Suppressor macrophage (primary cell): ENCODE data around the gene FAM72B.
"Not testable (repeated sequence)": the region's sequence is repeated elsewhere in the genome, so short reads cannot be mapped to it uniquely, and the experiment has no call there.

Experiments used
- DNase-seq, 4 experiments: peaks; one replicate each; pipeline ENCODE4 v3.0.0-alpha.2; 2020 to 2022
- total RNA-seq, 17 experiments: gene quantifications; one replicate each; lab custom pipeline; 2026; ENCODE audit warnings: mixed read lengths in 6 of 17, inconsistent platforms in 3 of 17; lab: John Stamatoyannopoulos, UW

Gene FAM72B
- total RNA-seq: 0.79 to 5.8 (median 2.7) reads per million in 17 experiments

DNA sequence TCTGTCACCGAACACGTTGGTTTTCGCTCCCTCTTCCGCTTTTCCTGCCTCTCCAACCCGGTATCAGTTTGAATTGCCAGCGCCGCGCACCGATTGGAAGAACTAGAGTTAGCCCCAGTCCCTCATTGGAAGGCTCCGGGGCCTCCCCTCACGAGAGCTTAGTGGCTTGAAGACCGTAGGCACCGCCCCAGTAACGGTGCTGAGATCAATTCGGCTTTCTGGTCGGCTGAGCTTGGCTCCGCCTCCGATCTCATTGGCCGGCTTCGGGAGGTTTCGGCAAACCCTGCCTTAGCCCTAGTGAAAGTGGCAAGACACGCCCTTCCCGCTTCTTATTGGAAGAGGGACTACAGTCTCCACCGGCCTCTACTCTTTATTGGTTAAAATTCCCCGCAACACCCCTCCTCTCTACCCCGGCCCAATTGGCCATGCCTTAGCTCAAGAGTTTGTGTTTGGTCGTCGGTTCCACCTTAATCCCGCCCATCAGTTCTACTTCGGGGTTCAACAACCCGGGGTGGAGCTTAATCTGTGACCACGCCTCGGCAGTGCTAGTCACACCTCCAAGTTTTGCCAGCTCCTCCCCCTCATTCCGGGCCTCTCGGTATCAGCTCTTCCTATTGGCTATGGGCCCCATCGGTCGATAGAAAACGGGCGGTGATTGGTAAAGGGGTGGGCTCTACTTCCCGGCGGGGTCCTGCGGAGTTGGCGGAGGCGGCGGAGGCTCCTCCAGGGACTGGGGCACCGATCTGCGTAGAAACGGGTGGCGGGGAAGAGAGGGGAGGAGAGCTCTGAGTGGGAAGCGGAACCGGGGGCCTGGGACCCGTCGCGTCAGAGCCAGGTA, at the start of gene FAM72B, which contains the start of gene SRGAP2C:
TSS of gene FAM72B (minus strand) at position 51 of the 838 bp plus-strand sequence. CDS start 851 bp downstream, outside the sequence.
TSS of gene SRGAP2C (plus strand) at position 686 of the 838 bp plus-strand sequence. CDS start 2,472 bp downstream, outside the sequence.
- DNase-seq: peak; percentile 95 to 99 (median 97)

- not testable (repeated sequence) for DNase-seq
Measured at GRCh38 chr1:121232445-121233125, 48.4 kb upstream of the FAM72B start.

- DNase-seq: not testable (repeated sequence)
Measured at GRCh38 chr1:121230636-121231035, 46.5 kb upstream of the FAM72B start.

- not testable (repeated sequence) for DNase-seq
Measured at GRCh38 chr1:121227544-121228330, 43.6 kb upstream of the FAM72B start.

GRCh38 chr1:121226925-121227324, 42.8 kb upstream of the FAM72B start:
- not testable (repeated sequence) for DNase-seq

DNA sequence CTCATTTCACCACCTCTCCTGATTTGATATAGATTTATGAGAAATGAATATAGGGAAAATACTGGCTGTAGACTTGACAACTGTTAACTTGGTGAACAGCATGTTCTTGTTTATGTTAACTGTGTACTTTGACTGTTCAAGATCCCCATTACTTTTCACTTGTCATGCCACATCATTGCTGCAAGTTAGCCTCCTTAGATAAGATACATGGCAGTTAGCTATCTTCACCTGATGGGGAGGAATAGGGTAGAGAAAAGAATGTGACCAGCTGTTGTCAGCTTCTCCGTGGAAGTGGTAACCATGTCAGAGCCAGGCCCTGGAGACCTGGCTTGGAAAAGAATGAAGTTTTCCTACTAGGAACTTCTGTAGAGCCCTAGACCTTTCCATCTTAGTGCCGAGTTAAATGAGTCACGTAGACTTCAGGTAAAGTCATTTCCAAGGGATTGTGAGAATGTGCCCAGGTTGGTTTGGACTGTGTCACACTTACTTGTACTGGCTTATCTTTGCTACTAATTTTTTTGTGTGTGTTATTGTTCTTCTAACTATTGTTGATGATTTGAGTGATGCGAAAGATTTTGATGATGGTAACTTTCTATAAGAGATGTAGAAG, 42.3 kb upstream of the FAM72B start:
- not testable (repeated sequence) for DNase-seq

DNA sequence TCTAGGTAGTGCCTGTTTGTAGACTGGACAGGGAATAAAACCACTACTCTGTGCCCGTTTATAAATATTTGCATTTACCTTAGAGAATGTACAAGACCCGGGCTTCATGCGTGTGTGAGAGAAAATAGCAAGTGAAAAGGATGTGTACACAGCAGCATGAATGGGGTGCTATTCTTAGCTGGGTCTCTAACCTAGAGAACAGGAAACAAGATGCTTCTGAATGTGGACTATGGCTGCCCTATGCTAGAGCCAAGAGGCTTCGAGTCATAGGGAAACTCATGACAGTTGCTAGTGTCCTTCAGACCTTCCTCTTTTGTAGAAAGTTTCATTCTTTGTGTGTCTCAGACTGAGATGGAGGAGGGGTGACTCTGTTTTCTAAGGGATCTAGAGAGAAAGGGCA, 40.6 kb upstream of the FAM72B start:
- DNase-seq: not testable (repeated sequence)

DNA sequence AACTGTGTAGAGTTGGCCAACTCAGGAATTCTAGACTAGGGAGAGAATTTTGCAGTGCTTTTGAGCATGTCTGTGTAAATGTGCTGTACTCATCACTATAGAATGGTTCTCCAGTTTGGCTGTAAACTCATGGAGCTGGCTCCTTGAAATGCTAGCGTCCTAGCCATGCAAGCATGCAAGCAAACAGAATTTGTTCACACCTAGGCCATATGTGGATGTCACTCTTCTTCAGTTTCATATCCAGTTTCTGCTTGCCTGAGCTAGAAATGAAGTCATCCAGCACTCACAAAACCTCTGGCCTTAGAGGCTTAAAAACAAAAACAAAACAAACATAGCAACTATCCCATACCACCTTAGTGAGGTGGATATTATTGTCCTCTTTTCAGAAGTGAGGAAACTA, 37.6 kb upstream of the FAM72B start:
- DNase-seq: peak in 2 of 4 experiments; percentile 3 to 6

GRCh38 chr1:121216676-121217075, 32.5 kb upstream of the FAM72B start:
- DNase-seq: not testable (repeated sequence)

DNA sequence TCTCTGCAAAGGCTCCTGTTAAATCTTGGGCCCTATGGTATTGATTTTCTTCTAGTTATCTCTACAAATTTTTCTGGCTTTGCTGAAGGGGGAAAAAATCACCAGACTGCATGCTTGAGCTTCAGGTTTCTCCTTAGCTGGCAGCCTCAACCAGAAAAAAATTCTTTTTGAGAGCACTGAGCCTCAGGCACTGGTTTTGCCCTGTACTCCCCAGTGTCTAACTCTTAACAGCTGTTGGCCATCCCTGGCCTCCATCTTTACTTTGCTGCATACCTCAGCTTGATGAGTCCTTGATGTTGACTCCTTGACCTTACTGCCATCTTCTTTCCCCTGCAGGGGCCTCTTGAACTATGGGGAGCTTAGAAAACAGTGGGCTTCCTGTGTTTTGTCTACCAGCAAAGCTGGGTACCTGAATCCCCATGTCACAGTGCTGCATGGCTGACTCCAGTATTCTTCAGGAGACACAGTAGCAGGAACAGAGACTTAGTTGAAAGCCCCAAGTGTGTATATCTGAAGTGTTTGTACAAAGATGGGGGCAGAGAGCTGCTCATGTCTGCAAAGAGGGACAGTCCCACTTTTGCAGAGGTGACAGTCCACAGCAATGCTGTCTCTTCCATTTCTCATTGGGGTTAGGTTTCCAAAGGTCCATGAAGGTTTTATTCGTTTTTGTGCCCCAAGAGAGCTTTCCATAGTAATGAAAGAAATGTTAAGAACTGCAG, 31.7 kb upstream of the FAM72B start:
- DNase-seq: not testable (repeated sequence)

GRCh38 chr1:121214544-121215156, 30.5 kb upstream of the FAM72B start:
- DNase-seq: not testable (repeated sequence)

DNA sequence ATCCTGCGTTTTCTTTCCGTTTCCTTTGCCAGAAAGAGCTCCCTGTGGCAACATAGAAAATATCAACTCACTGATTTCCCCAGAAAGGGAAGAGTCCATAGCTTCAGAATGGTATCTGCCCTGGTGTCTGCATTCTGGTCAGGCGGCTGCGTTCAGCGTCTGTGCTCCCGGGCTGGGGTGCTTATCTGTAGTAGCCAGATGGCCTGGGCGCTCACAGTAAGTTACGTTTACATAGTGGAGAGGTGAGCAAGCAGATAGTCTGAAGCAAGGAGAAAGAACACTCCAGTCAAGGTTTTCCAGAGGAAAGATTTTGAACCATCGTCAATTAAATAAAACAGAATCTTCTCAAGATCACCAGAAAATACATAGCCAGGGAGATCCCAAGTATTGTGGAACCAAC, 29.4 kb upstream of the FAM72B start:
- DNase-seq: not testable (repeated sequence)

GRCh38 chr1:121210778-121211177, 26.6 kb upstream of the FAM72B start:
- DNase-seq: not testable (repeated sequence)

DNA sequence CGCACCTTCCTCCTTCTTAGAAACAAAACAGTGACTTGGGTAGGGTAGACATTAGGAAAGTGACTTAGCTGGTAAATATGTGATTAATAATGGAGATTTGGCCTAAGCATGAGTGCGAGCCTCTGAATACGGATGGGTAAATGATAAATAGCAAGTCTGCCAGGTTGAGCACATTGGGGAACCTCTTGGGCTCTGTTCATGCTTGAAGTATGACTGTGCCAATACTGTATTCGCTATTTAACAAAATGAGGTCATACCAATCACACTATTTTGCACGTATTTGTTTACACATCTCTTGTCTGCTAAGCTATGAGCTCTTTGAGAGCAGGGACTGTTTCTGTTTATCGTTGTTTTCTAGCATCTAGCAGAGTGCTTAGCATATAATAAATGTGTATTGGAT, 24.2 kb upstream of the FAM72B start:
- DNase-seq: not testable (repeated sequence)

DNA sequence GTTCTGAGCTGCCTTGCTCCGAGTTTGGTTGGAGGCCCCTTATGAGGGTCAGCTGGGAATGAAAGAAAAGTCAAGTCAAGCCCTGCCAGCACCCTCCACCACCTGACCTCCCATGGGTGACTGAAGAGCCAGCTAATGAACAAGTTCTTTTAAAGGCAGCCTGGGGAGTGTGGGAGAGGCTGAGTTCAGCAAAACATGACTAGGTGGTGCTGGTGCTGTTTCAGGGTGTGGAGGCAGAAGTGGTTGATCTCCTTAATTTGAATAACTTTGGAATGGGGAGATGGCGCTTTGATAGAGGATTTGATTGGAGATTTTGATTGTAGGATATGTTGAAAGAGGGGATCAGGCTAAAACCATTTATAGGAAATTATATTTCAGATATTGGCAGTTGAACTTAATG, 23.2 kb upstream of the FAM72B start:
- peak in 1 of 4 experiments; percentile 0 for DNase-seq

DNA sequence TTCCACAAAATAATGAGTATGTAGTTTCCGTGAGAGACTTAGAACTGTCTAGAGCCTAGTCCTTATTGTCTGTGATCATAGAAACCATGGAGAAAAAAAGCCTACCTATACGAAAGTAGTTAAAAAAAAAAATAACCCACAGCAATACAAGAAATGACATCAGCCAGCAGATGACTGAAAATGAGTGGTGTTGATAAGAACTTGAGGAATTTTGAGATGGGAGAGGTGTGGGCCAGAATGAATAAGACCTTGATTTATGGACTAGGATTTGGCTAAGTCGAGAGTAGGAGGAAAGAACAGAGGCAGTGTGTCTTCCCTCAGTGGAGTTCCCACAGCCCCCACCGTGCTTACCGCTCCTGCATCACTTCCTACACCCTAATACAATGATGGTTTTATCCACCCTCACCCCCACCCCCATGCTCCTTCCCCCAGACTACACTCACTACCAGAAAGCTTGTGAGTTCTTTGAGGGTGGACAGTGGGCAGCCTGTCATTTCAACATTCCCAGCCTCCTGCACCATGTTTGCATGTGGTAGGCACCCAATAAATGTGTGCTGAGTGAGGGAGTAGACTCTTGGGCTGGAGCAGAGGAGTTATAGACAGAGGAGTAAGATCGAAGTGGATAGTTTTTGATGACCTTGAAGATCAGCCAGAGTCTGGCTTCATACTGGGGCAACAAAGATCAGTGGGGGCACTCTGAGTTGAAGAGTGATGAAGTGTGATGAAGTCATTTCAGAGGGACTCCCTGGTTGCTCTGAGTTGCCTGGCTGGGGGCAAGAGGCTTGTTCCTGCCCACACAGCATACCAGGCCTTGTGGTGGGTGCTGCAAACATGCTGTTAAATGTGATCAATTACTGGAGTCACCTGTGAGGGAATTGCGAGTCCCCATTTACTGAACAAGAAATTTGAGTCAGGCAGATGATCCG, 21.9 kb upstream of the FAM72B start:
- DNase-seq: peak in 1 of 4 experiments; percentile 0

GRCh38 chr1:121202986-121203385, 18.8 kb upstream of the FAM72B start:
- DNase-seq: not testable (repeated sequence)

DNA sequence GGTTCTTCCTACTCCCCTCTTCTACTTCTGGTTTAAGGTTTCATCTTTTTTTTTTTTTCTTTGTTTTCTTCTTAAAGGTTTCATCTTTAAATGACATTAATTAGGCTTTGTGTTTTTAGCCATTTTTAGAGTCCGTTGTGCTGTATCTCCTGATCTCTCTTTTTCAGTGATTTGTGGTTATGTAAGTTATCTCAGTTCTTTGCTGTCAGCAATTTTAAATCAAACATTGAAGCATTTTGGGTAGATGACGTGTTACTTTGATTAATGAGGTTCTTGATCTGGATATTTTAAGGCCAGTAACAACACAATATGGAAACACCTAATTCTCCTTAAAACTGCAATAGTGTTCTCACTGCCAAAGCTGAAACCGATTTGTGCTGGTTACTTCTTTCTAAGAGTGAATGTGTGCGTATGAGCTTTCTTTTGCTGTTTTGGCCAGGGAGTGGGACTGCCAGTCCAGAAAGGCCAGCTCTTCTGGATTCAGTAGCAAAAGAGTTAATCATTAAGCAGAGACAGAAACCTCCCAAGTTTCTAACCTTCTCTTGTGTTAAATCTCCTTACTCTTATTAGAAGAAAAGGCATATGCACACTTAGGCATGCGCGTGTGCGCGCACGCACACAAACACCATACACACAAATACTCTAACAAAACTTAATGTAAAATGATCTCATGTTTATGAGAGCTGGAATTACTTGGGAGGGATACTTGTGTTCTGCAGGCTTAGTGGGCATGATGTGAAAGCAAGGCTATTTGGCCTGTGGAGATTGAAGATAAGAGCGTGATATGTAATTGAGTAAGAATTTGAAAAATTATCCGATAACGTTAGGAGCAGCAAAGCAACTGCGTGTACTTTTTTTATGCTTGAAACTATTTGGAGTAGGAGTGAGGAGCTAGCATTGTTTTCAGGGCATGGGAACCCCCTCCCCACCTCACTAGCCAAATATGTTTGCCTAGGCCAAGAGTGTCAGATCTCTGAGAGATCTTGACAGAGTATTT, 17.1 kb upstream of the FAM72B start:
- not testable (repeated sequence) for DNase-seq
